HCT116 (cell line): ENCODE measurements around the gene CCDC73. TPM values are rescaled to one million over a fixed set of nuclear protein-coding genes. Genes with fewer than 3 reads are reported as not detected.

Source experiments
- ATAC-seq: fragments of 200-7000 bp; cut with Tn5 transposase; 2 replicates; pipeline ENCODE4 v1.9.1; 2020; ENCODE audit warnings: mild to moderate bottlenecking, moderate library complexity
- BruUV-seq: library from RNA; stranded (reverse); fragments of 400-500 nt; replicated peaks from 2 replicates; lab custom pipeline; 2021; lab: Mats Ljungman, UMichigan
- CTCF ChIA-PET: fragments of 300-600 bp; sonication (Branson Sonifier 250); formaldehyde crosslinking; loops from one replicate; lab custom pipeline; 2021; ENCODE audit warnings: antibody characterized with exemption; lab: Charles Lee
- POLR2A ChIA-PET: fragments of 300-600, 350-600 bp; sonication (Branson Sonifier 250); formaldehyde crosslinking; loops from one replicate; lab custom pipeline; 2021; ENCODE audit warnings: antibody characterized with exemption; lab: Charles Lee
- RAD21 ChIA-PET, 2 experiments: fragments of 300-600 bp; sonication (Branson Sonifier 250); formaldehyde crosslinking; loops; one replicate each; lab custom pipeline; 2023; ENCODE audit warnings: low total read pairs in 2 of 2; ENCODE audit not compliant: uncharacterized antibody in 2 of 2, unreplicated experiment in 2 of 2, low non-redundant PET in 1 of 2; lab: Charles Lee
- DNase-seq: peaks from one replicate; pipeline ENCODE4 v3.0.0-alpha.2; 2010; ENCODE audit warnings: low read depth, low spot score
- H2AFZ ChIP-seq: fragments of 200-600 bp; shearing (Covaris generic), sonication (generic); 2 replicates; pipeline ENCODE4 v1.6.1; 2017; ENCODE audit warnings: low read depth, mixed run types, mixed read lengths, antibody characterized with exemption, low read length; ENCODE audit not compliant: poor library complexity, severe bottlenecking
- H3K27ac ChIP-seq: 2 replicates; pipeline ENCODE4 v1.5.1; 2012; ENCODE audit warnings: low read depth, low read length
- H3K27me3 ChIP-seq: fragments of 200-600 bp; sonication (generic); 2 replicates; pipeline ENCODE4 v1.6.1; 2016; ENCODE audit warnings: mixed run types, low read length, mixed read lengths; ENCODE audit not compliant: insufficient read depth
- H3K36me3 ChIP-seq, 2 experiments: fragments of 200-500 bp in 1 of 2; fragments of 200-600 bp in 1 of 2; sonication (Bioruptor generic) in 1 of 2; sonication (generic) in 1 of 2; 2 replicates each; pipeline versions ENCODE4 v1.5.1 to v1.6.1; 2014 to 2016; ENCODE audit warnings: low read length in 2 of 2, inconsistent platforms in 1 of 2, mixed read lengths in 1 of 2, mixed run types in 1 of 2; ENCODE audit not compliant: insufficient read depth in 2 of 2, control insufficient read depth in 1 of 2
- H3K4me1 ChIP-seq, 2 experiments: fragments of 200-600 bp in 1 of 2; sonication (generic) in 1 of 2; 2 replicates each; pipeline versions ENCODE4 v1.5.1 to v1.6.1; 2012 to 2017; ENCODE audit warnings: low read length in 2 of 2, inconsistent platforms in 1 of 2, mild to moderate bottlenecking in 1 of 2, mixed read lengths in 1 of 2, mixed run types in 1 of 2, moderate library complexity in 1 of 2; ENCODE audit not compliant: insufficient read depth in 2 of 2, control insufficient read depth in 1 of 2
- H3K4me2 ChIP-seq: fragments of 200-600 bp; sonication (generic); 2 replicates; pipeline ENCODE4 v1.6.1; 2017; ENCODE audit warnings: mixed run types, low read length, mixed read lengths
- H3K4me3 ChIP-seq, 2 experiments: fragments of 200-600 bp in 1 of 2; sonication (generic) in 1 of 2; replicated peaks in 1 of 2; 2 replicates each; pipeline ENCODE4 v1.5.1; 2011 to 2016; ENCODE audit warnings: low read length in 2 of 2, control low read depth in 1 of 2, low read depth in 1 of 2, mild to moderate bottlenecking in 1 of 2, mixed read lengths in 1 of 2, mixed run types in 1 of 2
- H3K79me2 ChIP-seq: fragments of 200-600 bp; sonication (generic); 2 replicates; pipeline ENCODE4 v1.6.1; 2017; ENCODE audit warnings: mild to moderate bottlenecking, mixed run types, low read length, moderate library complexity, mixed read lengths; ENCODE audit not compliant: insufficient read depth
- H3K9ac ChIP-seq: fragments of 200-600 bp; sonication (generic); 2 replicates; pipeline ENCODE4 v1.6.1; 2016; ENCODE audit warnings: low read length, mixed read lengths
- H3K9me2 ChIP-seq: fragments of 200-600 bp; sonication (generic), shearing (Covaris generic); 2 replicates; pipeline ENCODE4 v1.6.1; 2017; ENCODE audit warnings: mixed run types, mild to moderate bottlenecking, moderate library complexity; ENCODE audit not compliant: insufficient read depth
- H3K9me3 ChIP-seq, 2 experiments: fragments of 200-500 bp in 1 of 2; fragments of 200-600 bp in 1 of 2; sonication (Bioruptor generic) in 1 of 2; sonication (generic) in 1 of 2; 2 replicates each; pipeline ENCODE4 v1.6.1; 2014 to 2017; ENCODE audit warnings: low read length in 2 of 2, mixed read lengths in 2 of 2, inconsistent platforms in 1 of 2, low read depth in 1 of 2, mild to moderate bottlenecking in 1 of 2, mixed run types in 1 of 2, moderate library complexity in 1 of 2; ENCODE audit not compliant: control insufficient read depth in 1 of 2, insufficient read depth in 1 of 2
- H4K20me1 ChIP-seq: fragments of 200-600 bp; sonication (generic), shearing (Covaris generic); 2 replicates; pipeline ENCODE4 v1.6.1; 2017; ENCODE audit warnings: mixed run types, mild to moderate bottlenecking, moderate library complexity; ENCODE audit not compliant: insufficient read depth
- CEBPB ChIP-seq: IDR thresholded peaks from 2 replicates; pipeline ENCODE4 v1.6.1; 2012; ENCODE audit warnings: low read depth
- JUND ChIP-seq: IDR thresholded peaks from 2 replicates; pipeline ENCODE4 v1.6.1; 2012
- POLR2A ChIP-seq: IDR thresholded peaks from 2 replicates; pipeline ENCODE4 v1.7.0; 2011; ENCODE audit warnings: borderline replicate concordance; ENCODE audit not compliant: insufficient read depth, insufficient read length; ENCODE audit errors: extremely low read depth
- POLR2AphosphoS5 ChIP-seq: IDR thresholded peaks from 2 replicates; pipeline ENCODE4 v1.6.1; 2011; ENCODE audit warnings: mild to moderate bottlenecking, low read depth, low read length, moderate library complexity
- RAD21 ChIP-seq: IDR thresholded peaks from 2 replicates; pipeline ENCODE4 v1.6.1; 2012; ENCODE audit warnings: low read depth, mild to moderate bottlenecking
- TCF7L2 ChIP-seq: IDR thresholded peaks from 2 replicates; pipeline ENCODE4 v1.7.0; 2011; ENCODE audit warnings: borderline replicate concordance, inconsistent platforms; ENCODE audit not compliant: insufficient read depth, insufficient read length; ENCODE audit errors: extremely low read depth
- YY1 ChIP-seq: IDR thresholded peaks from 2 replicates; pipeline ENCODE4 v1.6.1; 2011; ENCODE audit warnings: low read length, low read depth, moderate library complexity, mild to moderate bottlenecking; ENCODE audit not compliant: insufficient replicate concordance; ENCODE audit errors: extremely low read depth
- intact Hi-C: fragments of 100-400 bp; cut with micrococcal nuclease; formaldehyde crosslinking; loops from 2 replicates; pipeline ENCODE4 v1.10.0; 2022
- total RNA-seq: library from RNA; stranded (reverse); gene quantifications from one replicate; pipeline ENCODE4 v1.2.1, GENCODE V29; 2021; ENCODE audit not compliant: unreplicated experiment
- TF ChIP-seq, protein P1 (sequence below), 3 experiments: fragments of 200-600 bp in 1 of 3; sonication (generic) in 1 of 3; IDR thresholded peaks in 2 of 3; conservative IDR thresholded peaks in 1 of 3; 2 replicates each; pipeline ENCODE4 v1.5.1; 2012 to 2017; ENCODE audit warnings: low read depth in 2 of 3, low read length in 2 of 3, antibody characterized with exemption in 1 of 3, borderline replicate concordance in 1 of 3, control low read depth in 1 of 3, mild to moderate bottlenecking in 1 of 3, mixed read lengths in 1 of 3, mixed run types in 1 of 3, moderate library complexity in 1 of 3; ENCODE audit not compliant: insufficient read depth in 1 of 3
- TF ChIP-seq, protein P2 (sequence below): IDR thresholded peaks from 2 replicates; pipeline ENCODE4 v1.6.1; 2012

The CCDC73 gene
- total RNA-seq, 1 experiment from 2014 or later: not detected

DNA sequence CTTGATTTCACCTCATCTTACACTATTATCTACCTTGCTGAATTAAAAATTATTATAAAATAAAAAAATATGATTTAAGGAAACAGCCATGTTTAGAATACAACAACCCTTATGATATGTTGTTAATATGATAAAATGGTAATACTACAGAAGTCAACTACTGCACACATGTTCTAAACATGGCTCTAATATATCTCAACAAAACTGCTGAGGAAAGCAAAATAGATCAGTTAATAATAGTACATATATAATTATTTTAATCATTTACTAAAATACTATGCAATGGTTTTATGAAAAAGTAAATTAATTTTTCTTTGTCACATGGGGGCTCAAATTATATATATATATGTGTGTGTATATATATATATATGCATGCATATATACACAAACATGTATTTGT lies 153.1 kb downstream of the CCDC73 start:
- no peaks in the 10 kb centered on the region; the same call in 1 of the 2 replicates for H4K20me1 ChIP-seq
- H3K9me3 ChIP-seq: no peaks in the 10 kb centered on the region
- H3K4me1 ChIP-seq: no peaks in the 10 kb centered on the region
- ATAC-seq (no peak), DNase-seq (no peak)
- no peak for TF ChIP-seq POLR2AphosphoS5
- TF ChIP-seq, protein P1, sequence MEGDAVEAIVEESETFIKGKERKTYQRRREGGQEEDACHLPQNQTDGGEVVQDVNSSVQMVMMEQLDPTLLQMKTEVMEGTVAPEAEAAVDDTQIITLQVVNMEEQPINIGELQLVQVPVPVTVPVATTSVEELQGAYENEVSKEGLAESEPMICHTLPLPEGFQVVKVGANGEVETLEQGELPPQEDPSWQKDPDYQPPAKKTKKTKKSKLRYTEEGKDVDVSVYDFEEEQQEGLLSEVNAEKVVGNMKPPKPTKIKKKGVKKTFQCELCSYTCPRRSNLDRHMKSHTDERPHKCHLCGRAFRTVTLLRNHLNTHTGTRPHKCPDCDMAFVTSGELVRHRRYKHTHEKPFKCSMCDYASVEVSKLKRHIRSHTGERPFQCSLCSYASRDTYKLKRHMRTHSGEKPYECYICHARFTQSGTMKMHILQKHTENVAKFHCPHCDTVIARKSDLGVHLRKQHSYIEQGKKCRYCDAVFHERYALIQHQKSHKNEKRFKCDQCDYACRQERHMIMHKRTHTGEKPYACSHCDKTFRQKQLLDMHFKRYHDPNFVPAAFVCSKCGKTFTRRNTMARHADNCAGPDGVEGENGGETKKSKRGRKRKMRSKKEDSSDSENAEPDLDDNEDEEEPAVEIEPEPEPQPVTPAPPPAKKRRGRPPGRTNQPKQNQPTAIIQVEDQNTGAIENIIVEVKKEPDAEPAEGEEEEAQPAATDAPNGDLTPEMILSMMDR (IDR thresholded peaks at IDR 0.05 in 2 of 3, conservative IDR thresholded peaks at IDR 0.05 in 1 of 3; ENCODE audit: borderline replicate concordance in 1 of 3, insufficient read depth in 1 of 3, low read depth in 2 of 3, low read length in 2 of 3): no peak
- no peak for TF ChIP-seq TCF7L2
- TF ChIP-seq RAD21: no peak
- TF ChIP-seq, protein P2, sequence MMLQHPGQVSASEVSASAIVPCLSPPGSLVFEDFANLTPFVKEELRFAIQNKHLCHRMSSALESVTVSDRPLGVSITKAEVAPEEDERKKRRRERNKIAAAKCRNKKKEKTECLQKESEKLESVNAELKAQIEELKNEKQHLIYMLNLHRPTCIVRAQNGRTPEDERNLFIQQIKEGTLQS: no peak
- TF ChIP-seq POLR2A: no peak
- no peak for TF ChIP-seq YY1
- no peak for TF ChIP-seq CEBPB
- TF ChIP-seq JUND: no peak
- H2AFZ ChIP-seq: no peak overlapping the region
- H3K27me3 ChIP-seq: no peaks in the 10 kb centered on the region
- no peaks in the 10 kb centered on the region for H3K36me3 ChIP-seq
- no peak overlapping the region for H3K4me3 ChIP-seq
- CTCF ChIA-PET: no interaction called here
- no peaks in the 10 kb centered on the region for H3K79me2 ChIP-seq
- no peak overlapping the region for H3K4me2 ChIP-seq
- RAD21 ChIA-PET: no interaction called here
- POLR2A ChIA-PET: no interaction called here
- intact Hi-C loops: no loop called here
- no peak overlapping the region for H3K9ac ChIP-seq
- no TSS peak for BruUV-seq
- no peaks in the 10 kb centered on the region for H3K9me2 ChIP-seq
- no peak overlapping the region for H3K27ac ChIP-seq
